ENCODE data around the gene LRRFIP2. TPM values are rescaled to one million over a fixed set of nuclear protein-coding genes. Genes with fewer than 3 reads are reported as not detected.

LRRFIP2 gene
- total and polyA plus RNA-seq, 5 donors, result 88.9 to 168 (median 161) TPM

GRCh38 chr3:37116998-37117397 lies 57.4 kb downstream of the LRRFIP2 start:
- intact Hi-C loops (cut with DNase I), result no loop called here
- Histone ChIP-seq H3K4me1 (ENCODE audit: control insufficient read depth, insufficient read depth, low read length) (peaks cover 3% of the 10 kb centered on the region), H3K9me3 (ENCODE audit: control insufficient read depth, low read length) (no peaks in the 10 kb centered on the region), H3K27me3 (ENCODE audit: control insufficient read depth, insufficient read depth) (no peaks in the 10 kb centered on the region), H3K4me3 (ENCODE audit: low read length) (no peak overlapping the region), H3K27ac (ENCODE audit: low read length) (no peak overlapping the region)
- 96% methylated on average over 1 of the region's 1 CpG for WGBS
- ATAC-seq (no peak), DNase-seq (no peak)

DNA sequence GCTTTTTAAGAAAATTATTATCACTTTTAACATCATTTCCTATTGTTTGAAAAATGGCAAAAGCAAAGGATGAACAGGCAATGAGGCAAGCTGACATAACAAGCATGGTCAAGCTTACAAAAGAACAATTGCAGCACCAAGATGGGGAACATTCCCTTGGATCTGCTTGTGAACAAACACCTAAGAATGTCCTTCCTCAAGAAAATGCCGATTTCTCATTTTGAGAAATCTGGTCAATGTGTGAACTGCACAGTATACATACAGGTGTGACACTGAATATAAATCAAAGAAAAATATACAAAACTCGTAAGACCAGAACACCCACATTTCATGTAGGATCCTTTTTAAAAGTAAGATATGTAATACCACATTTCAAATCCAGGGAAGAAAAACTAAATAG lies 58.9 kb downstream of the LRRFIP2 start:
- DNase-seq (no peak), ATAC-seq (no peak)
- no peak overlapping the region for H3K4me3 ChIP-seq (ENCODE audit: low read length)
- H3K27me3 ChIP-seq (ENCODE audit: control insufficient read depth, insufficient read depth), result no peaks in the 10 kb centered on the region
- H3K27ac ChIP-seq (ENCODE audit: low read length), result no peak overlapping the region
- intact Hi-C loops (cut with DNase I), result no loop called here
- peaks cover 5% of the 10 kb centered on the region for H3K4me1 ChIP-seq (ENCODE audit: control insufficient read depth, insufficient read depth, low read length)
- WGBS, result 99% methylated on average over 2 of the region's 2 CpGs
- no peaks in the 10 kb centered on the region for H3K9me3 ChIP-seq (ENCODE audit: control insufficient read depth, low read length)

GRCh38 chr3:37114251-37115145 lies 59.9 kb downstream of the LRRFIP2 start:
- ATAC-seq (no peak), DNase-seq (no peak)
- H3K27ac ChIP-seq (ENCODE audit: low read length), result no peak overlapping the region
- H3K4me1 ChIP-seq (ENCODE audit: control insufficient read depth, insufficient read depth, low read length), result peaks cover 5% of the 10 kb centered on the region
- intact Hi-C loops (cut with DNase I), result no loop called here
- H3K4me3 ChIP-seq (ENCODE audit: low read length), result no peak overlapping the region
- 94% methylated on average over 2 of the region's 2 CpGs for WGBS
- no peaks in the 10 kb centered on the region for H3K27me3 ChIP-seq (ENCODE audit: control insufficient read depth, insufficient read depth)
- no peaks in the 10 kb centered on the region for H3K9me3 ChIP-seq (ENCODE audit: control insufficient read depth, low read length)

DNA sequence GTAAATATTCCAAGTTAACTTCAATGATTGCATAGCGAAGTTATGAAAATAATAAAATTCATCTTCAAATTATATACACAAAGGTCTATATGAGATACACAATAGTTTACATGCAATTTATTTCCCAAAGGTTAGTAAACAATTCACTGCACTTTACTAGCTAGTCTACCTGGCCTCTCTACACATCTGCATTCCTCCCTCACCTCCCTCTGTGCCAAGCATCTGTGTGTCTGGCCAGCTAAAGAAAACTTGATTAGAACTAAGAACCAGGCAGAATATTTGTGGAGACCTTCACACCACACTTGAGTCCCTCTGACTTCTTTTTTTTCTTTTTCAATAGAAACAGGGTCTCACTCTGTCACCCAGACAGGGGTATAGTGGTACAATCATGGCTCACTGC lies 61.4 kb downstream of the LRRFIP2 start:
- H3K27me3 ChIP-seq (ENCODE audit: control insufficient read depth, insufficient read depth), result no peaks in the 10 kb centered on the region
- H3K9me3 ChIP-seq (ENCODE audit: control insufficient read depth, low read length), result no peaks in the 10 kb centered on the region
- 97% methylated on average over 1 of the region's 1 CpG for WGBS
- intact Hi-C loops (cut with DNase I), result no loop called here
- H3K4me3 ChIP-seq (ENCODE audit: low read length), result no peak overlapping the region
- H3K27ac ChIP-seq (ENCODE audit: low read length), result no peak overlapping the region
- no peak for DNase-seq
- peaks cover 8% of the 10 kb centered on the region for H3K4me1 ChIP-seq (ENCODE audit: control insufficient read depth, insufficient read depth, low read length)
- ATAC-seq, result no peak

- Histone ChIP-seq H3K27ac (ENCODE audit: low read length) (no peak overlapping the region), H3K4me3 (ENCODE audit: low read length) (no peak overlapping the region), H3K4me1 (ENCODE audit: control insufficient read depth, insufficient read depth, low read length) (peaks cover 8% of the 10 kb centered on the region), H3K9me3 (ENCODE audit: control insufficient read depth, low read length) (no peaks in the 10 kb centered on the region), H3K27me3 (ENCODE audit: control insufficient read depth, insufficient read depth) (no peaks in the 10 kb centered on the region)
- no peak for DNase-seq
- ATAC-seq, result no peak
- intact Hi-C loops (cut with DNase I), result no loop called here
- 87% methylated on average over 2 of the region's 2 CpGs for WGBS
Measured at GRCh38 chr3:37111199-37111598, 63.2 kb downstream of the LRRFIP2 start.

DNA sequence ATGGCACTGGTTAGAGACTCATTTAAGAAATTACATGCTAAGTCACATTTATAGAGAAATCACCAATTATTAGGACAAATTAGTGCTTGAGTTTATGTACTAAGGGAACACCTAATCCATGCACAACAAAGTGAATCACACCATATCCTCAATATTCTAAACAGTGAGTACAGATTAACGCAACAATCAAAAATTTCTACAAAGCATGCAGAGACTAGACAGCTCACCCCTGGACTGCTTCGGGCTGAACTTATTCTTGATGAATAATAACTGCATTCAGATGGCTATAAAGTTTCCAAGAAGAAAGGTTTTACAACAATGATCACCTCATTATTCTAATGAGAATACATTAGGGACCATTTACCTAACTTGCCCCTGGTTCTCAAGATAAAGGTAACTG lies 66.5 kb downstream of the LRRFIP2 start:
- Histone ChIP-seq H3K4me1 (ENCODE audit: control insufficient read depth, insufficient read depth, low read length) (peaks cover 5% of the 10 kb centered on the region), H3K27me3 (ENCODE audit: control insufficient read depth, insufficient read depth) (no peaks in the 10 kb centered on the region), H3K4me3 (ENCODE audit: low read length) (no peak overlapping the region), H3K27ac (ENCODE audit: low read length) (no peak overlapping the region), H3K9me3 (ENCODE audit: control insufficient read depth, low read length) (no peaks in the 10 kb centered on the region)
- intact Hi-C loops (cut with DNase I), result no loop called here
- DNase-seq (no peak), ATAC-seq (no peak)
- 97% methylated on average over 2 of the region's 2 CpGs for WGBS

DNA sequence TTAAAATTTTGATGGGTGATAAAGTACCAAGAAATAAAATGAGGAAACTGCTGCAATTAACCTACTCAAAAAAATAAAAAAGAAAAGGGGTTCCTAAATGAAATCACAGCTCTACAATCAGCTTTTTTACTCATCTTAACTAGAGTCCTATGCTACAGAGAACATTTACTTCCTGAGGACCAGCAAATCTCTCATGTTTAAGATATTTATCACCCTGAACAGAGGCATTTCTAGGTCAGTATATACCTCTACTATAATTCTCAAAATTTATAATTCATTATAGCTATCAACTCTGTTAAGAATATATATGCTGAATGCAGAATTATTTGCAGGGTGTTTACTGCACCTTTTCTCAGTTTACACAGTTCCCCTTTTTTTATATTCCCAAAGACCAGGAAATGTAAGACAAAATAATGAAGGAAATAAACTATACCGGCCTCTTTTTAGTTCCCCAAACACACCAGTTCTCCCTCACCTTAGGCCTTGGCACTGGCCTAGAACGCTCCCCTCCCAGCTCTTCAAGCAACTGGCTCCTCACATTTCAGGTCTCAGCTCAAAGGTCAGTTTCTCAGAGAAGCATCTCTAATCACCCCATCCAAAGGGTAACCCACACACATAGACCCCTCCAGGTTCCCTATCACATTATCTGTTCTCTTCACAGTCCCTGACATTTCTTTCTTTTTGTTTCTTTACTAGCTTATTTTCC lies 71.1 kb downstream of the LRRFIP2 start:
- intact Hi-C loops (cut with DNase I), result no loop called here
- no peak for ATAC-seq
- H3K27ac ChIP-seq (ENCODE audit: low read length), result no peak overlapping the region
- no peak overlapping the region for H3K4me3 ChIP-seq (ENCODE audit: low read length)
- no peaks in the 10 kb centered on the region for H3K27me3 ChIP-seq (ENCODE audit: control insufficient read depth, insufficient read depth)
- H3K4me1 ChIP-seq (ENCODE audit: control insufficient read depth, insufficient read depth, low read length), result peaks cover 2% of the 10 kb centered on the region
- DNase-seq, result no peak
- 71% methylated on average over 2 of the region's 2 CpGs for WGBS
- H3K9me3 ChIP-seq (ENCODE audit: control insufficient read depth, low read length), result no peaks in the 10 kb centered on the region

DNA sequence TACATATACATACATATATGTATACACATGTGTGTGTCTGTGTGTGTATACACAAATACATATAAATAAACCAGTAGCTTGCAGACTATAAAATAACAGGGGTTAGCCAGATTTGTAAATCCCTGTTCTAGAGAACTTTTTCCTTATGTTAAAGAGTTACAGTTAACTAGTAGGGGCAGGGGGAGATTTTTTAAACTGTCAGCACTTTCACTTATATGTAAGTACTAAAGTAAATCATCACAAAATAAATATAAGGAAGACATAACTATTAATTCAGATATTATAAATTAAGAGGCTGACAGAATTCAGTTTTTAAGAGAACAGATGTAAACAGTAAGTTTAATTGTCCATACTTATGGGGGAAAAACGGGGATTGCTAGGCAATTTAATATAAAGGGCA lies 74.0 kb downstream of the LRRFIP2 start:
- 88% methylated on average over 1 of the region's 1 CpG for WGBS
- intact Hi-C loops (cut with DNase I), result no loop called here
- Histone ChIP-seq H3K27ac (ENCODE audit: low read length) (no peak overlapping the region), H3K9me3 (ENCODE audit: control insufficient read depth, low read length) (no peaks in the 10 kb centered on the region), H3K4me1 (ENCODE audit: control insufficient read depth, insufficient read depth, low read length) (no peaks in the 10 kb centered on the region), H3K4me3 (ENCODE audit: low read length) (no peak overlapping the region), H3K27me3 (ENCODE audit: control insufficient read depth, insufficient read depth) (no peaks in the 10 kb centered on the region)
- no peak for DNase-seq
- no peak for ATAC-seq

DNA sequence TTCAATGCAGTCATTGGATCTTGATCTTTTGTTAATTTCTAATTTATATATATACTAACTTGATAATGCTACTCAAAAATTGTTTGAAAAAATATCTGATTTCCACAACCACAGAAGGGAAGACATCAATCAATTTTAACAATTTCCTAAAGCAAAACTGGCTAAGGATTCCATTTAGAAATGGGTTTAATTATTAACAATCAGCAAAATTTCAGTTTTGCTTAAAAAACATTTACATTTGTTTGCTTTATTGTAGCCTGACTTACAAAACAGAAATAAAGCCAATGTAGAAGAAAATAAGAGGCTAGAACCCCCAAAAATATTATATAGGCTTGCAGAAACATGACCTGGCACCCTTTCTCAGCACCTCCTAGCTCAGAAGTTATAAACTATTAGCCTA lies 74.9 kb downstream of the LRRFIP2 start:
- Histone ChIP-seq H3K4me3 (ENCODE audit: low read length) (no peak overlapping the region), H3K4me1 (ENCODE audit: control insufficient read depth, insufficient read depth, low read length) (no peaks in the 10 kb centered on the region), H3K27me3 (ENCODE audit: control insufficient read depth, insufficient read depth) (no peaks in the 10 kb centered on the region), H3K27ac (ENCODE audit: low read length) (no peak overlapping the region), H3K9me3 (ENCODE audit: control insufficient read depth, low read length) (no peaks in the 10 kb centered on the region)
- ATAC-seq (no peak), DNase-seq (no peak)
- intact Hi-C loops (cut with DNase I), result no loop called here

DNA sequence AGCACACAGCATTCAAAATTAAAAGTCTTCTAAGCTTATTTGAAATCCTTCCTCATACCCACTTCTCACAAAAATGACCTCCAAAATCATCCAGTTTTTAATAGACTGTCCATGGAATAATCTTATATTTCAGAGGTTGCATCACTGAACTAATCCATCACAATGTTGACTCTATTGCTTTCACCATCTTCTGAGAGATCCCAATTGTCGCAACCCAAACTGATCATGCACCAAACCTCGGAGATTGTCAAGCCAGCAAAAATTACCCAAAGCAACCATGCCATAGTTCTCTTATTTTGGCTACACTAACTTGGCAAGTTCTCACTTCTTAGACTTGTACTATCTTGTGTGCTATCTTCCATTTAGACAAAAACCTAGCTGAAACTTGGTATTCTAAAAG lies 75.5 kb downstream of the LRRFIP2 start:
- H3K27me3 ChIP-seq (ENCODE audit: control insufficient read depth, insufficient read depth), result no peaks in the 10 kb centered on the region
- 96% methylated on average over 2 of the region's 2 CpGs for WGBS
- intact Hi-C loops (cut with DNase I), result no loop called here
- no peak overlapping the region for H3K4me3 ChIP-seq (ENCODE audit: low read length)
- no peaks in the 10 kb centered on the region for H3K4me1 ChIP-seq (ENCODE audit: control insufficient read depth, insufficient read depth, low read length)
- ATAC-seq (no peak), DNase-seq (no peak)
- H3K9me3 ChIP-seq (ENCODE audit: control insufficient read depth, low read length), result no peaks in the 10 kb centered on the region
- H3K27ac ChIP-seq (ENCODE audit: low read length), result no peak overlapping the region

DNA sequence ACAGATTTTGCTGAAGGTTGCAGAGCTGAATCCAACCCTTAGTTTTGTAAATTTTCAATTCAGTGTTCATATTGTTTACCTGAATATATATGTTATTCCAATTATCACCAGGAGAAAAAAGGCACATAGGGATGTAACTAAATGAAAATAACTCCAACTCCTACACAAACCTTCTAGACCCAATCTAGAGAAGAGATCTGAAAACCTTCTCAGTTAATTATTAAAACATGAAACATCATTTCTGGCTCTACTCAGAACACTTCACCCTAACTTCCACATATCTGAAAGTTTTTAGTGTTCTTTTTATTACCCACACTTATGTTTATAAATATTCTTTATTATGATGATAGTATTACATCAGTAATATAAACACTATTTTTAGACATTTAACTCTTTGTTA lies 76.6 kb downstream of the LRRFIP2 start:
- ATAC-seq, result no peak
- Histone ChIP-seq H3K9me3 (ENCODE audit: control insufficient read depth, low read length) (no peaks in the 10 kb centered on the region), H3K4me3 (ENCODE audit: low read length) (no peak overlapping the region), H3K27ac (ENCODE audit: low read length) (no peak overlapping the region), H3K27me3 (ENCODE audit: control insufficient read depth, insufficient read depth) (no peaks in the 10 kb centered on the region), H3K4me1 (ENCODE audit: control insufficient read depth, insufficient read depth, low read length) (no peaks in the 10 kb centered on the region)
- DNase-seq, result no peak
- intact Hi-C loops (cut with DNase I), result no loop called here

Data from right cardiac atrium (tissue), 5 donors.